Lung (tissue), 12 donors: Measurements from ENCODE around the gene GRB14. TPM values are rescaled to one million over a fixed set of nuclear protein-coding genes. Genes with fewer than 3 reads are reported as not detected.
A peak's percentile ranks its signal among the peaks of the same experiment; 100 is the strongest.
"Not testable (repeated sequence)": the region's sequence is repeated elsewhere in the genome, so short reads cannot be mapped to it uniquely, and the experiment has no call there.

Experiments used
- ATAC-seq: fragments of 200-7000 bp; cut with Tn5 transposase; one replicate; pipeline ENCODE4 v1.9.1; 2020; ENCODE audit warnings: moderate number of reproducible peaks; ENCODE audit not compliant: insufficient read depth, low FRiP score
- DNase-seq, 3 donors: peaks; one replicate each; pipeline ENCODE4 v3.0.0-alpha.2; 2013 to 2017
- H3K27ac ChIP-seq, 2 donors: one replicate each; pipeline ENCODE4 v1.5.1; 2013; ENCODE audit warnings: mild to moderate bottlenecking in 2 of 2, moderate library complexity in 2 of 2, control low read depth in 1 of 2, inconsistent platforms in 1 of 2, low read depth in 1 of 2, low read length in 1 of 2
- H3K27me3 ChIP-seq, 3 donors: one replicate each; pipeline ENCODE4 v1.5.1; 2013; ENCODE audit warnings: low read length in 2 of 3; ENCODE audit not compliant: control insufficient read depth in 3 of 3, insufficient read depth in 3 of 3
- H3K36me3 ChIP-seq, 4 donors: one replicate each; pipeline ENCODE4 v1.5.1; 2013; ENCODE audit warnings: low read length in 4 of 4, mild to moderate bottlenecking in 1 of 4, moderate library complexity in 1 of 4; ENCODE audit not compliant: control insufficient read depth in 4 of 4, insufficient read depth in 4 of 4
- H3K4me1 ChIP-seq, 5 donors: one replicate each; pipeline ENCODE4 v1.5.1; 2013; ENCODE audit warnings: low read length in 5 of 5, mild to moderate bottlenecking in 2 of 5, moderate library complexity in 1 of 5; ENCODE audit not compliant: control insufficient read depth in 5 of 5, insufficient read depth in 5 of 5
- H3K4me3 ChIP-seq: one replicate; pipeline ENCODE4 v1.5.1; 2013; ENCODE audit warnings: mild to moderate bottlenecking, control low read depth, moderate library complexity
- H3K9ac ChIP-seq, 2 donors: one replicate each; pipeline ENCODE4 v1.5.1; 2013; ENCODE audit warnings: low read length in 2 of 2, control low read depth in 1 of 2; ENCODE audit not compliant: insufficient read depth in 1 of 2
- H3K9me3 ChIP-seq, 4 donors: one replicate each; pipeline ENCODE4 v1.5.1; 2013; ENCODE audit warnings: low read length in 3 of 4, mild to moderate bottlenecking in 1 of 4, moderate library complexity in 1 of 4; ENCODE audit not compliant: control insufficient read depth in 4 of 4, insufficient read depth in 3 of 4
- CTCF ChIP-seq: IDR thresholded peaks from 2 replicates; pipeline ENCODE4 v1.5.1; 2012; ENCODE audit warnings: mild to moderate bottlenecking; ENCODE audit errors: control extremely low read depth, extremely low read depth
- WGBS, 2 donors: extraction: QIAGEN DNeasy Blood & Tissue Kit; methylation state at CpG; one replicate each; pipeline ENCODE4 v1.1.7; 2013; 5-methylcytosine and 5-hydroxymethylcytosine counted together
- polyA plus RNA-seq, 2 donors: library from polyadenylated mRNA; stranded (reverse); fragments of 200-250 nt; gene quantifications; one replicate each; pipeline ENCODE4 v1.2.1, GENCODE V29; 2013
- total RNA-seq, 2 donors: library from RNA; depleted of rRNA in 1 of 2; stranded (reverse); fragments of >200 nt in 1 of 2; gene quantifications; one replicate each; pipeline ENCODE4 v1.2.1, GENCODE V29; 2014 to 2021
- donor health status: control.
- donor health status: control.
- donor health status: Bipolar disorder and iron deficiency.
- donor health status: healthy.
- donor health status: DM: yes; HTN: yes; CAD: no.

GRB14 gene
- total and polyA plus RNA-seq, 4 donors: 1.1 to 20.2 (median 5.2) TPM

- TF ChIP-seq CTCF: no peak
- DNase-seq (peak; percentile 38 to 68 (median 52)), ATAC-seq (no peak)
- H3K4me1 ChIP-seq: no peaks in the 10 kb centered on the region
- no peak overlapping the region for H3K27ac ChIP-seq
- H3K9ac ChIP-seq: no peak overlapping the region
- WGBS, 2 donors: 36 to 45% methylated on average over 2 of the region's 2 CpGs
- H3K27me3 ChIP-seq: no peaks in the 10 kb centered on the region
- no peaks in the 10 kb centered on the region for H3K9me3 ChIP-seq
- no peak overlapping the region for H3K4me3 ChIP-seq
- H3K36me3 ChIP-seq: no peaks in the 10 kb centered on the region
Measured at GRCh38 chr2:164479460-164479859, 141.8 kb downstream of the GRB14 start.

- Histone ChIP-seq H3K9ac (no peak overlapping the region), H3K36me3 (no peaks in the 10 kb centered on the region), H3K27me3 (no peaks in the 10 kb centered on the region), H3K4me3 (no peak overlapping the region), H3K4me1 (no peaks in the 10 kb centered on the region), H3K27ac (no peak overlapping the region), H3K9me3 (no peaks in the 10 kb centered on the region)
- no peak for DNase-seq
- no peak for TF ChIP-seq CTCF
- no peak for ATAC-seq
- WGBS, 2 donors: 68 to 86% methylated on average over 2 of the region's 2 CpGs
Measured at GRCh38 chr2:164478205-164478604, 143.1 kb downstream of the GRB14 start.

- no peaks in the 10 kb centered on the region for H3K9me3 ChIP-seq
- ATAC-seq: no peak
- H3K4me3 ChIP-seq: no peak overlapping the region
- no peaks in the 10 kb centered on the region for H3K36me3 ChIP-seq
- DNase-seq: no peak
- no peak for TF ChIP-seq CTCF
- no peak overlapping the region for H3K27ac ChIP-seq
- no peak overlapping the region for H3K9ac ChIP-seq
- H3K4me1 ChIP-seq: no peaks in the 10 kb centered on the region
- no peaks in the 10 kb centered on the region for H3K27me3 ChIP-seq
Measured at GRCh38 chr2:164474873-164475272, 146.4 kb downstream of the GRB14 start.

GRCh38 chr2:164473021-164473420, 148.3 kb downstream of the GRB14 start:
- no peak overlapping the region for H3K27ac ChIP-seq
- H3K27me3 ChIP-seq: no peaks in the 10 kb centered on the region
- WGBS, 2 donors: 34 to 44% methylated on average over 1 of the region's 1 CpG
- H3K9me3 ChIP-seq: no peaks in the 10 kb centered on the region
- no peaks in the 10 kb centered on the region for H3K4me1 ChIP-seq
- H3K9ac ChIP-seq: no peak overlapping the region
- DNase-seq (no peak), ATAC-seq (no peak)
- H3K36me3 ChIP-seq: no peaks in the 10 kb centered on the region
- H3K4me3 ChIP-seq: no peak overlapping the region
- no peak for TF ChIP-seq CTCF

GRCh38 chr2:164465047-164465446, 156.2 kb downstream of the GRB14 start:
- not testable (repeated sequence) for DNase-seq, H3K27ac ChIP-seq, H3K9ac ChIP-seq, H3K36me3 ChIP-seq, H3K9me3 ChIP-seq, ATAC-seq, H3K27me3 ChIP-seq, H3K4me3 ChIP-seq, H3K4me1 ChIP-seq
- WGBS, 2 donors: 87 to 99% methylated on average over 2 of the region's 2 CpGs
